Glomerular visceral epithelial cell (primary cell): ENCODE data around the gene GFRA4.
A peak's percentile ranks its signal among the peaks of the same experiment; 100 is the strongest.

Experiments
- DNase-seq: peaks from one replicate; pipeline ENCODE4 v3.0.0-alpha.2; 2016; ENCODE audit errors: extremely low spot score

GFRA4 gene

GRCh38 chr20:3694864-3695263 is 31.7 kb upstream of the GFRA4 start:
- DNase-seq: no peak

GRCh38 chr20:3693376-3693775 is 30.2 kb upstream of the GFRA4 start:
- no peak for DNase-seq

- DNase-seq: no peak
These were observed 29.6 kb upstream of the GFRA4 start for GRCh38 chr20:3692706-3693294.

- no peak for DNase-seq
These were observed 28.7 kb upstream of the GFRA4 start for GRCh38 chr20:3691897-3692296.

GRCh38 chr20:3691306-3691705 is 28.1 kb upstream of the GFRA4 start:
- DNase-seq: no peak

- no peak for DNase-seq
These were observed 27.2 kb upstream of the GFRA4 start for GRCh38 chr20:3690413-3690812.

- no peak for DNase-seq
These were observed 26.8 kb upstream of the GFRA4 start for GRCh38 chr20:3689978-3690377.

- DNase-seq: no peak
These were observed 24.5 kb upstream of the GFRA4 start for GRCh38 chr20:3687655-3688054.

GRCh38 chr20:3686867-3687321 is 23.7 kb upstream of the GFRA4 start:
- DNase-seq: peak; percentile 65

GRCh38 chr20:3686421-3686820 is 23.2 kb upstream of the GFRA4 start:
- DNase-seq: no peak

- DNase-seq: no peak
These were observed 22.1 kb upstream of the GFRA4 start for GRCh38 chr20:3685341-3685740.

- no peak for DNase-seq
These were observed 19.0 kb upstream of the GFRA4 start, which contains the start of gene ADAM33 for GRCh38 chr20:3681931-3682781. Gene ADAM33, minus strand, starts transcription at chr20:3682010. Its CDS starts 6 bp downstream, at chr20:3682004.

GRCh38 chr20:3681352-3681930 is 18.2 kb upstream of the GFRA4 start:
- no peak for DNase-seq

- no peak for DNase-seq
These were observed 17.6 kb upstream of the GFRA4 start for GRCh38 chr20:3680701-3681351.

- DNase-seq: peak; percentile 12
These were observed 16.8 kb upstream of the GFRA4 start for GRCh38 chr20:3679749-3680700.

- no peak for DNase-seq
These were observed 15.9 kb upstream of the GFRA4 start for GRCh38 chr20:3678856-3679720.

GRCh38 chr20:3678198-3678597 is 15.0 kb upstream of the GFRA4 start:
- no peak for DNase-seq

GRCh38 chr20:3677733-3678132 is 14.5 kb upstream of the GFRA4 start:
- no peak for DNase-seq

- no peak for DNase-seq
These were observed 12.0 kb upstream of the GFRA4 start for GRCh38 chr20:3674995-3675900.
